K562 (cell line): ENCODE results near the gene FGGY. TPM values are rescaled to one million over a fixed set of nuclear protein-coding genes. Genes with fewer than 3 reads are reported as not detected.

Experiments
- ATAC-seq: fragments of 200-7000 bp; cut with Tn5 transposase; 3 replicates; pipeline ENCODE4 v1.9.1; 2020; ENCODE audit warnings: moderate library complexity
- BruUV-seq: library from RNA; stranded (reverse); fragments of 400-500 nt; replicated peaks from 2 replicates; lab custom pipeline; 2021; lab: Mats Ljungman, UMichigan
- CTCF ChIA-PET: fragments of 300-600 bp; formaldehyde crosslinking; extraction: SDS; loops from one replicate; lab custom pipeline; 2021; ENCODE audit warnings: low intra/inter-chr PET ratio; lab: Yijun Ruan, JAX
- POLR2A ChIA-PET: fragments of 300-600, 350-650 bp; sonication (Branson Sonifier 250); formaldehyde crosslinking; extraction: SDS; loops from one replicate; lab custom pipeline; 2021; ENCODE audit warnings: antibody characterized with exemption, inconsistent platforms; lab: Yijun Ruan, JAX
- DNase-seq, 4 experiments: peaks; one replicate each; pipeline versions ENCODE4 v3.0.0 to v3.0.0-alpha.2; 2011 to 2018; ENCODE audit warnings: low spot score in 3 of 4, mixed read lengths in 3 of 4; ENCODE audit errors: extremely low read depth in 1 of 4
- FAIRE-seq: peaks from 2 replicates; lab custom pipeline; 2011; peaks lifted over from hg19 to GRCh38; lab: Jason Lieb, UNC
- H2AFZ ChIP-seq: 2 replicates; pipeline ENCODE4 v1.6.0; 2011; ENCODE audit warnings: low read depth, low read length, control low read depth, inconsistent platforms
- H3K27ac ChIP-seq: fragments of 200-600 bp; 3 replicates; pipeline ENCODE4 v1.8.0; 2011; ENCODE audit warnings: low read depth, mild to moderate bottlenecking, control low read depth, inconsistent platforms, low read length, moderate library complexity, mixed read lengths; ENCODE audit errors: extremely low read depth
- H3K27me3 ChIP-seq, 2 experiments: fragments of 300-600 bp in 1 of 2; 2 replicates in 1 of 2; 3 replicates in 1 of 2; pipeline versions ENCODE4 v1.6.0 to v1.8.0; 2011; ENCODE audit warnings: inconsistent platforms in 2 of 2, low read length in 2 of 2, mild to moderate bottlenecking in 1 of 2, mixed read lengths in 1 of 2, moderate library complexity in 1 of 2; ENCODE audit not compliant: control insufficient read depth in 2 of 2, insufficient read depth in 2 of 2
- H3K36me3 ChIP-seq: fragments of 300-600 bp; 3 replicates; pipeline ENCODE4 v1.8.0; 2011; ENCODE audit warnings: mild to moderate bottlenecking, low read length, inconsistent platforms; ENCODE audit not compliant: control insufficient read depth, insufficient read depth
- H3K4me1 ChIP-seq, 2 experiments: fragments of 200-600 bp in 1 of 2; replicated peaks in 1 of 2; 2 replicates in 1 of 2; 3 replicates in 1 of 2; pipeline versions ENCODE4 v1.5.1 to v1.8.0; 2011; ENCODE audit warnings: inconsistent platforms in 2 of 2, low read length in 2 of 2, mild to moderate bottlenecking in 1 of 2, mixed read lengths in 1 of 2, moderate library complexity in 1 of 2; ENCODE audit not compliant: control insufficient read depth in 2 of 2, insufficient read depth in 2 of 2
- H3K4me2 ChIP-seq: 2 replicates; pipeline ENCODE4 v1.6.1; 2011; ENCODE audit warnings: low read length, control low read depth, inconsistent platforms, mixed read lengths; ENCODE audit not compliant: insufficient read depth
- H3K4me3 ChIP-seq: fragments of 200-600 bp; sonication (generic), shearing (Covaris generic); 2 replicates; pipeline ENCODE4 v1.5.1; 2016; ENCODE audit warnings: control low read depth, inconsistent platforms
- H3K79me2 ChIP-seq: fragments of 200-600 bp; 3 replicates; pipeline ENCODE4 v1.8.0; 2011; ENCODE audit warnings: low read length, inconsistent platforms; ENCODE audit not compliant: control insufficient read depth, insufficient read depth
- H3K9ac ChIP-seq, 2 experiments: 2 replicates each; pipeline versions ENCODE4 v1.6.0 to v1.6.1; 2011; ENCODE audit warnings: low read depth in 2 of 2, low read length in 2 of 2, control low read depth in 1 of 2, inconsistent platforms in 1 of 2, mild to moderate bottlenecking in 1 of 2, mixed read lengths in 1 of 2; ENCODE audit not compliant: insufficient read depth in 1 of 2
- H3K9me1 ChIP-seq: one replicate; pipeline ENCODE4 v1.6.0; 2011; ENCODE audit warnings: inconsistent platforms, mild to moderate bottlenecking, low read length, moderate library complexity; ENCODE audit not compliant: control insufficient read depth, insufficient read depth
- H3K9me3 ChIP-seq: replicated peaks from 2 replicates; pipeline ENCODE4 v1.5.1; 2011; ENCODE audit warnings: low read depth, low read length, inconsistent platforms; ENCODE audit not compliant: control insufficient read depth, insufficient read depth
- H4K20me1 ChIP-seq: replicated peaks from 2 replicates; pipeline ENCODE4 v1.6.1; 2011; ENCODE audit warnings: low read length, inconsistent platforms, mixed read lengths; ENCODE audit not compliant: control insufficient read depth, insufficient read depth
- ARID1B ChIP-seq: fragments of 450-650 bp; IDR thresholded peaks from 2 replicates; pipeline ENCODE4 v1.6.1; 2016; ENCODE audit warnings: antibody characterized with exemption, mild to moderate bottlenecking, inconsistent platforms
- CEBPG ChIP-seq, 3 experiments: fragments of 200-800 bp in 1 of 3; sonication (Bioruptor generic) in 1 of 3; sonication (generic) in 1 of 3; formaldehyde crosslinking in 1 of 3; IDR thresholded peaks in 2 of 3; conservative IDR thresholded peaks in 1 of 3; 2 replicates each; pipeline versions ENCODE4 v1.6.1 to v1.8.0; 2016 to 2022; ENCODE audit warnings: missing compliant biosample characterization in 2 of 3, missing genetic modification characterization in 2 of 3, mild to moderate bottlenecking in 1 of 3, missing genetic modification reagents in 1 of 3
- NEUROD1 ChIP-seq: fragments of 150-350 bp; IDR thresholded peaks from 2 replicates; pipeline ENCODE4 v1.6.1; 2014; ENCODE audit warnings: borderline replicate concordance, low read length, low read depth; ENCODE audit not compliant: partially characterized antibody
- NFE2L1 ChIP-seq: fragments of 450-650 bp; IDR thresholded peaks from 2 replicates; pipeline ENCODE4 v1.6.1; 2016; ENCODE audit warnings: missing genetic modification characterization, low read depth, mild to moderate bottlenecking, missing compliant biosample characterization, moderate library complexity, borderline replicate concordance
- PML ChIP-seq: IDR thresholded peaks from 2 replicates; pipeline ENCODE4 v1.6.1; 2012; ENCODE audit warnings: low read length, inconsistent platforms
- ZNF584 ChIP-seq: fragments of 200-800 bp; sonication (Bioruptor generic); IDR thresholded peaks from 2 replicates; pipeline ENCODE4 v1.6.1; 2016; ENCODE audit warnings: low read depth, mild to moderate bottlenecking, missing genetic modification characterization, missing compliant biosample characterization
- WGBS: fragments of 100-300 bp; shearing (Covaris generic); methylation state at CpG from one replicate; pipeline ENCODE4 v1.1.6; 2016; ENCODE audit warnings: low coverage, mixed read lengths; ENCODE audit not compliant: insufficient coverage; ENCODE audit errors: missing lambda C conversion rate; 5-methylcytosine and 5-hydroxymethylcytosine counted together
- in situ Hi-C: fragments of 300-500 bp; cut with MboI; formaldehyde crosslinking; loops from 4 replicates; pipeline ENCODE4 v1.15.0; 2018; ENCODE audit warnings: inconsistent platforms, mixed read lengths
- intact Hi-C: fragments of 100-400 bp; cut with micrococcal nuclease; formaldehyde crosslinking; loops from 2 replicates; pipeline ENCODE4 v1.14.2; 2022
- polyA plus RNA-seq, 8 experiments: library from polyadenylated mRNA; depleted of rRNA in 4 of 8; stranded (reverse) in 5 of 8; unstranded in 3 of 8; fragments of >200 nt; fragmentation: Nextera tagmentation in 2 of 8; fragmentation: Illumina TruSeq in 1 of 8; extraction: Ambion mirVana in 2 of 8; extraction: Trizol in 1 of 8; gene quantifications; 2 replicates each; pipeline versions ENCODE4 v1.2.1 to v1.2.3, GENCODE V29; 2011 to 2014; ENCODE audit warnings: inconsistent platforms in 1 of 8, missing spikeins in 1 of 8
- total RNA-seq, 7 experiments: library from RNA; depleted of rRNA in 6 of 7; stranded (reverse); fragments of >200 nt in 6 of 7; fragmentation: Illumina TruSeq in 2 of 7; extraction: Trizol in 2 of 7; gene quantifications; 2 replicates each; pipeline versions ENCODE4 v1.2.1 to v1.2.3, GENCODE V29; 2011 to 2021; ENCODE audit warnings: low replicate concordance in 1 of 7

The FGGY gene
- total and polyA plus RNA-seq, 9 of the 15 experiments (the other 6 are each of a cell fraction or from before 2014, with no cell fraction given) = 9.7 to 19.2 (median 12.6) TPM

DNA sequence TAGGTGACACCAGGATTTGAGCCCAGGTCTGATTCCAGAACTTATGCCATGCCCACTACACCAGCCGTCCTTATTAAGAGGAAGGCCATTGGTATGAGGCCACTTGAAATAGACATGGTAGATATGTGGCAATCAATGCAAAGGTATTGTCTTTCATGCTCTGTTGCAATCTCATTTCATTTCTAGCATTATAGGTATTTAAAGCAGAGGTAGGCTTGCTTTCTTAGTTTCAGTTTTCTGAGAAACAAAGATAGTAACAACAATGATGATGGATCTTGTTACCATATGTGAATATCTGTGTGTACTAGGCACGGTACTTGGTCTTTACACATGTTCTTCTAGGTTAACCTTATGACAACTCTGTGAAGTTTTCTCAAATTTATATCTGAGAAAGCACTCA, 113.1 kb downstream of the FGGY start:
- Histone ChIP-seq H3K4me2 (no peak overlapping the region), H3K4me1 (no peaks in the 10 kb centered on the region; a peak in 1 of 5 replicates), H4K20me1 (no peaks in the 10 kb centered on the region), H2AFZ (no peak overlapping the region), H3K27ac (no peak overlapping the region), H3K27me3 (no peaks in the 10 kb centered on the region), H3K4me3 (no peak overlapping the region), H3K79me2 (no peaks in the 10 kb centered on the region), H3K9me1 (no peaks in the 10 kb centered on the region), H3K9me3 (no peaks in the 10 kb centered on the region), H3K36me3 (no peaks in the 10 kb centered on the region), H3K9ac (no peak overlapping the region)
- POLR2A ChIA-PET = no interaction called here
- DNase-seq (no peak), FAIRE-seq (no peak), ATAC-seq (no peak)
- no TSS peak for BruUV-seq
- WGBS = 17% methylated on average over 2 of the region's 2 CpGs
- in situ Hi-C loops (no loop called here), intact Hi-C loops (no loop called here)
- CTCF ChIA-PET = no interaction called here
- TF ChIP-seq PML (no peak), CEBPG (CRISPR knock-in tag; IDR thresholded peaks at IDR 0.05) (no peak), CEBPG (tag; conservative IDR thresholded peaks at IDR 0.05 in 1 of 2, IDR thresholded peaks at IDR 0.05 in 1 of 2) (peak in 1 of 2 experiments; percentile 30; a peak in 1 of 4 replicates), NEUROD1 (no peak), NFE2L1 (tag) (no peak), ZNF584 (peak; percentile 12; the same call in 1 of the 2 replicates)

DNA sequence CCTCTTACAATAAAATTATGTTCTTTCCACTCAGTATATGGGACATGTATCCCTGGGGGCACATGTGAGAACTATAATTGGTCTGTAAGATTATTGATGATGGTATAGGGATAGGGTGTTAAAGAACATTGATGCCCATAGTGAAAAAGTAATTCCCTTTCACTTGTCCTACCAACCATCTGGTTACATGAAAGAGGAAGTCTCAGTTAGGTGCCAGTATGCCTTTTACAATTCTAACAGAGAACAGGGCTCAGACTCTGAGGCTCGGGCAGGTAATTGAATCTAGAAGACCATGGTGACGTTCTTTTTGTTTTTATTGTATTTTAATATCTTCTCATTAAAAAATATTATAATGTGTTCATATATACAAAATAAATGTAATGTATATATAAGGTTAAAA, 113.6 kb downstream of the FGGY start:
- in situ Hi-C loops = no loop called here
- no peak overlapping the region for H3K9ac ChIP-seq
- H4K20me1 ChIP-seq = no peaks in the 10 kb centered on the region
- H2AFZ ChIP-seq = no peak overlapping the region
- no peaks in the 10 kb centered on the region for H3K79me2 ChIP-seq
- CTCF ChIA-PET = no interaction called here
- no peaks in the 10 kb centered on the region for H3K9me3 ChIP-seq
- POLR2A ChIA-PET = no interaction called here
- no peaks in the 10 kb centered on the region for H3K36me3 ChIP-seq
- H3K4me3 ChIP-seq = no peak overlapping the region
- H3K4me1 ChIP-seq = no peaks in the 10 kb centered on the region; a peak in 1 of 5 replicates
- no peak overlapping the region for H3K27ac ChIP-seq
- no peak for TF ChIP-seq ARID1B
- TF ChIP-seq, all 486 proteins: peak for 0
- H3K9me1 ChIP-seq = no peaks in the 10 kb centered on the region
- intact Hi-C loops = no loop called here
- 21% methylated on average over 2 of the region's 2 CpGs for WGBS
- ATAC-seq (no peak), FAIRE-seq (no peak), DNase-seq (no peak)
- no TSS peak for BruUV-seq
- no peak overlapping the region for H3K4me2 ChIP-seq
- no peaks in the 10 kb centered on the region for H3K27me3 ChIP-seq
